ENCODE measurements around the gene COTL1.

GRCh38 chr16:84524346-84524920 is 93.4 kb downstream of the COTL1 start:
- TF ChIP-seq CTCF (conservative IDR thresholded peaks at IDR 0.05; ENCODE audit: low read length) (no peak), EZH2phosphoT487 (IDR thresholded peaks at IDR 0.05; ENCODE audit: borderline replicate concordance) (no peak)

Data from Loucy (cell line).